ENCODE results near the gene GRAMD4. TPM values are rescaled to one million over a fixed set of nuclear protein-coding genes. Genes with fewer than 3 reads are reported as not detected.
A peak's percentile ranks its signal among the peaks of the same experiment; 100 is the strongest.

GRAMD4 gene
- total RNA-seq, 4 donors from 2014 or later, result 16.7 to 106 (median 53.3) TPM

DNA sequence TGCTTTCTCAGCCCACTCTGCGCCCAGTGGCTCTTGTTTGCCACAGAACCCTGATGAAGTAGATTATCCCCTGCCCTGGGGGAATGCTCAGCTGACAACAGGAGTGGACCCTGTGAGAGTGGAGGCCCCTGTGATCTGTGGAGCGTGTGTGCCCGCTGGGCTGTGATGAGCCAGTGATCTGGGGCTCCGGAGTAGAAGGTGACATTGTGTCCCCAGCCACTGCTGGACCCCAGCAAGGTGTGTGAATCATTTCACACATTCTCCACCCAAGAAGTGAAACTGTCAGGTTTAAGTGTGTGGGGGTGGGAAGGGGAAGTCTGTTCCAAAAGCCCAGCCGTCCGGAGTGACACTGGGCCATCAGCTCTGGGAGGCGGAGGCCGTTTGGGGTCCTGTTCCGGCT lies 33.1 kb upstream of the GRAMD4 start:
- Histone ChIP-seq H3K4me1 (peaks cover 2 to 37% of the 10 kb centered on the region in 2 donors), H3K27me3 (no peaks in the 10 kb centered on the region), H3K27ac (no peak overlapping the region), H3K36me3 (no peaks in the 10 kb centered on the region), H3K4me3 (no peak overlapping the region), H3K9me3 (no peaks in the 10 kb centered on the region)
- in situ Hi-C loops (cut with MboI; ENCODE audit: low sequenced_read_pairs in 4 of 4) (no loop called here), intact Hi-C loops (cut with DNase I; ENCODE audit: low total_unique reads) (no loop called here)
- TF ChIP-seq, protein P1, sequence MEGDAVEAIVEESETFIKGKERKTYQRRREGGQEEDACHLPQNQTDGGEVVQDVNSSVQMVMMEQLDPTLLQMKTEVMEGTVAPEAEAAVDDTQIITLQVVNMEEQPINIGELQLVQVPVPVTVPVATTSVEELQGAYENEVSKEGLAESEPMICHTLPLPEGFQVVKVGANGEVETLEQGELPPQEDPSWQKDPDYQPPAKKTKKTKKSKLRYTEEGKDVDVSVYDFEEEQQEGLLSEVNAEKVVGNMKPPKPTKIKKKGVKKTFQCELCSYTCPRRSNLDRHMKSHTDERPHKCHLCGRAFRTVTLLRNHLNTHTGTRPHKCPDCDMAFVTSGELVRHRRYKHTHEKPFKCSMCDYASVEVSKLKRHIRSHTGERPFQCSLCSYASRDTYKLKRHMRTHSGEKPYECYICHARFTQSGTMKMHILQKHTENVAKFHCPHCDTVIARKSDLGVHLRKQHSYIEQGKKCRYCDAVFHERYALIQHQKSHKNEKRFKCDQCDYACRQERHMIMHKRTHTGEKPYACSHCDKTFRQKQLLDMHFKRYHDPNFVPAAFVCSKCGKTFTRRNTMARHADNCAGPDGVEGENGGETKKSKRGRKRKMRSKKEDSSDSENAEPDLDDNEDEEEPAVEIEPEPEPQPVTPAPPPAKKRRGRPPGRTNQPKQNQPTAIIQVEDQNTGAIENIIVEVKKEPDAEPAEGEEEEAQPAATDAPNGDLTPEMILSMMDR (IDR thresholded peaks at IDR 0.05 in 4 of 5, conservative IDR thresholded peaks at IDR 0.05 in 1 of 5), result no peak
- no peak for TF ChIP-seq POLR2A (IDR thresholded peaks at IDR 0.05)
- no peak for DNase-seq
- no peak for ATAC-seq

DNA sequence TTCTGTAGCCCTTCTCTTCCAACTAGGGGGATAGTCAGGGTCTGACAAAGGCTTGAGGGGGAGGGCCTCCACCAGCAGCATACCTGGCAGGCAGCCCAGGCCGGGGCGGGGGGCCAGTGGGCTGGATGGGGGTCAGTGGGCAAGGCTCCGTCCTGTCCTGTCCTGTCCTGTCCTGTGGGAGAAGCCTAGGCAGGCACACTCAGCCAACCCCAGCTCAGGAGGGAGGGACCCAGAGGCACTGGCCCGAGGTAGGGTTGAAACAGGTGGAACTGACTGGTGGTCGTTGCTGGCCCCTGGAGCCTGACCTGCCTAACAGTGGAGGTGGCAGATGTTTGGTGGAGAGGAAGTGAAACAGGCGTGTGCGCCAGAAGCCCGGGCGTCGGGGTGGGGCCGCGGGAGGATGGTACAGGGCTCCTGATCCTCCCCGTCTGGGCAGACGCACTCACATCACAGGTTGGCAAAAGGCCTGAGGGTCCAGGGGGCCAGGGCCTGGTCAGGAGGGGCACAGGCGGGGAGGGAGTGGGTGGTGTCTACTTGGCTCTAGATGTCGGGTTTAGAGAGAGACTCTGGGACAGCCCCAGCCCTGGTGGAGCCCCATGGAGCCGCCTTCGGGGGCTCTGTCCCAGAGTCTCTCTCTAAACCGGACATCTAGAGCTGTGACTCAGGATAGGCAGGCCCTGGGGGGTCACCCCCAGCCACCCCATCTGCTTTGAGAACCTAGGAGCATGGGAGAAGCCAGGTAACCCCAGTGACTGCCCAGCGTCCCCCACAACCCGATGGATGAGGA lies 32.5 kb upstream of the GRAMD4 start:
- no peak for ATAC-seq
- intact Hi-C loops (cut with DNase I; ENCODE audit: low total_unique reads), result no loop called here

DNA sequence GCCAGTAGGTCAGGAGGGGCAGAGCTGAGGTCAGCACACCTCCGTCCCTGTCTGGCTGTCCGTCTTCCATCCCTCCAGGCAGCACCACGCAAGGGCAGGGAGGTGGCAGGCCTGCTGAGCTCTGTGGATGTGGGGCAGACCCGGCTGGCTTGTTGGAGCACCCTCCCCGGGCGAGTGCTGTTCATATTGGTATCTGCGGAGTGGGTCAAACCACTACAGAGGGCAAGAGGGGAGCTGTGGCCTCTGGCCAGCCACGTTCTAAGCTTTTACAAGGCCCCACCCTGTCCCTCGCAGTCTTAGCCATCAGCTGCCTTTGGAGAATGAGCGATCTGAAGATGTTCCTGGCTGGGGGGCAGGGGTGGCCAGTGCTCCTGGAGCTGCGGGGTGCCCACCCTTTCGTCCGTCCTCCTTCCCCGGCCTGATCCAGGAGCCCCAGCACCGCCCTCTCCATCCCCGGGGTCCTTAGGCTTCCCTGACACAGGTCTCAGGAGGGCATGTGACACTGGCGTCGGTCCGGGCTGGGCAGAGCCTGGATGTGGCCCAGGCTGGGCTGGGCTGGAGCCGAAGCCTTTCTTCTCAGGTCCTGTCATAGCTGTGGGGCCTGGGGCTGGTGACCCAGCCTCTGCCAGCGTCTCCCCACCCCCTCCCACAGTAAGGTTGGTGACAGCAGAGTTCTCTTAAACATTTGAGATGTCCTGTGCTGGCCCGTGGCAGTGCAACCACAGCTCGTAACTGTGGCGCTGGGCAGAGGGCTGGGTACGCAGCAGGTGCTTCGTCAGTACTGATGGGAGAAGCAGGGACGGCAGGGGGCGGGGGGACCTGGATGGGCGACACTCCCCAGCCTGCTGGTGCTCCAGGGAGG lies 31.7 kb upstream of the GRAMD4 start:
- no peaks in the 10 kb centered on the region for H3K27me3 ChIP-seq
- TF ChIP-seq POLR2A (IDR thresholded peaks at IDR 0.05), result no peak
- TF ChIP-seq, protein P1 (IDR thresholded peaks at IDR 0.05 in 4 of 5, conservative IDR thresholded peaks at IDR 0.05 in 1 of 5), result no peak
- in situ Hi-C loops (cut with MboI; ENCODE audit: low sequenced_read_pairs in 4 of 4) (no loop called here), intact Hi-C loops (cut with DNase I; ENCODE audit: low total_unique reads) (no loop called here)
- H3K4me3 ChIP-seq, result no peak overlapping the region
- peaks cover 11 to 32% of the 10 kb centered on the region in 2 donors for H3K4me1 ChIP-seq
- H3K9me3 ChIP-seq, result no peaks in the 10 kb centered on the region
- DNase-seq, result no peak
- peak in 1 of 2 donors; percentile 27 for ATAC-seq
- no peaks in the 10 kb centered on the region for H3K36me3 ChIP-seq
- H3K27ac ChIP-seq, result peak overlapping the region in 1 of 4 donors; percentile 67

More for the DNA sequence above, 32.5 kb upstream of the GRAMD4 start:
- H3K9me3 ChIP-seq, result no peaks in the 10 kb centered on the region
- no peak for DNase-seq
- in situ Hi-C loops (cut with MboI; ENCODE audit: low sequenced_read_pairs in 4 of 4), result no loop called here
- H3K4me1 ChIP-seq, result peaks cover 7 to 37% of the 10 kb centered on the region in 2 donors
- H3K36me3 ChIP-seq, result no peaks in the 10 kb centered on the region
- H3K4me3 ChIP-seq, result no peak overlapping the region
- TF ChIP-seq, protein P1 (IDR thresholded peaks at IDR 0.05 in 4 of 5, conservative IDR thresholded peaks at IDR 0.05 in 1 of 5), result no peak
- no peak for TF ChIP-seq POLR2A (IDR thresholded peaks at IDR 0.05)
- H3K27me3 ChIP-seq, result no peaks in the 10 kb centered on the region
- H3K27ac ChIP-seq, result peak overlapping the region in 1 of 4 donors; percentile 67

DNA sequence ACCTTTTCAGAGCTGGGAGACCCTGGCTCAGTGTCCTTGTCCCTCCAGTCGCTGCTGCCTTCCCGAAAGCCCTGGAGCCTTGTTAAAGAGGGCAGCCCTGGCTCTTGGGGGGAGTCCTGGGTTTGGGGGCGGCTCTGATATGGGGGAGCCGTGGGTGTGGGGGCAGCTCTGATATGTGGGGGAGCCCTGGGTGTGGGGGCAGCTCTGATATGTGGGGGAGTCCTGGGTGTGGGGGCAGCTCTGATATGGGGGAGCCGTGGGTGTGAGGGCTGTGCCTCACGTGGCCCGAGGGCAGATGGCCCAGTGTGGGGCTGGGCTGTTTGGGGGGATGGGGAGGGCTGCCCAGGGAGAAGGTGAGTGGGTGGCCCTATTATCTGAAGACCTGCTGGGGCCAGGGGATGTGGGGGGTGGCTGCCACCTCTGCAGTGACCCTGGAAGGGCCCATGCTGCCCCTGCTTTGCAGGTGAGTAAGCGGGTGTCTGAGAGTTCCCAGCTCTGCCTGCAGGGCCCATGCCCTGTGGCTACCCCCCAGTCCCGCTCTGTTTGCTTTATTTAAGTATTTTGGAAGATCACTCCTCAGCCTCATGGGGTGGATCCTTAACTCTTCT lies 30.9 kb upstream of the GRAMD4 start:
- Histone ChIP-seq H3K9me3 (no peaks in the 10 kb centered on the region), H3K4me3 (no peak overlapping the region), H3K4me1 (peaks cover 11 to 32% of the 10 kb centered on the region in 2 donors), H3K27me3 (no peaks in the 10 kb centered on the region), H3K36me3 (no peaks in the 10 kb centered on the region), H3K27ac (peak overlapping the region in 1 of 4 donors; percentile 67)
- in situ Hi-C loops (cut with MboI; ENCODE audit: low sequenced_read_pairs in 4 of 4) (no loop called here), intact Hi-C loops (cut with DNase I; ENCODE audit: low total_unique reads) (no loop called here)
- DNase-seq (no peak), ATAC-seq (no peak)
- TF ChIP-seq POLR2A (IDR thresholded peaks at IDR 0.05), result no peak
- TF ChIP-seq, protein P1 (IDR thresholded peaks at IDR 0.05 in 4 of 5, conservative IDR thresholded peaks at IDR 0.05 in 1 of 5), result no peak

Measured in gastrocnemius medialis (tissue), 4 donors.